AG04449 (cell line): ENCODE data around the gene DOCK4.
A peak's percentile ranks its signal among the peaks of the same experiment; 100 is the strongest.

Source experiments
- CTCF ChIA-PET: fragments of 350-600 bp; formaldehyde crosslinking; extraction: SDS; loops from one replicate; lab custom pipeline; 2021; ENCODE audit warnings: antibody characterized with exemption; lab: Yijun Ruan, JAX
- POLR2A ChIA-PET: fragments of 400-600, 350-600 bp; formaldehyde crosslinking; extraction: SDS; loops from one replicate; lab custom pipeline; 2020; ENCODE audit warnings: antibody characterized with exemption, inconsistent platforms; lab: Yijun Ruan, JAX
- DNase-seq: peaks from one replicate; pipeline ENCODE4 v3.0.0-alpha.2; 2010; ENCODE audit warnings: low read depth, low spot score
- H3K4me3 ChIP-seq: 2 replicates; pipeline ENCODE4 v1.5.1; 2011; ENCODE audit warnings: low read depth, mild to moderate bottlenecking, control low read depth, low read length
- CTCF ChIP-seq: IDR thresholded peaks from one replicate; pipeline ENCODE4 v1.5.1; 2011; ENCODE audit warnings: mild to moderate bottlenecking, moderate library complexity, low read length, control low read depth, inconsistent platforms; ENCODE audit not compliant: insufficient read depth; ENCODE audit errors: missing control alignments

DOCK4 gene

GRCh38 chr7:111730476-111731300, 475.5 kb downstream of the DOCK4 start:
- no peak for DNase-seq
- peak; percentile 30 for TF ChIP-seq CTCF
- CTCF ChIA-PET = interaction anchor here (0.7 to 5.1 kb wide), 9 partner anchors 10 to 1886 kb away, joined by 3 to 32 read pairs (median 4); no protein-coding TSS in a partner anchor
- H3K4me3 ChIP-seq = no peak overlapping the region
- POLR2A ChIA-PET = no interaction called here

DNA sequence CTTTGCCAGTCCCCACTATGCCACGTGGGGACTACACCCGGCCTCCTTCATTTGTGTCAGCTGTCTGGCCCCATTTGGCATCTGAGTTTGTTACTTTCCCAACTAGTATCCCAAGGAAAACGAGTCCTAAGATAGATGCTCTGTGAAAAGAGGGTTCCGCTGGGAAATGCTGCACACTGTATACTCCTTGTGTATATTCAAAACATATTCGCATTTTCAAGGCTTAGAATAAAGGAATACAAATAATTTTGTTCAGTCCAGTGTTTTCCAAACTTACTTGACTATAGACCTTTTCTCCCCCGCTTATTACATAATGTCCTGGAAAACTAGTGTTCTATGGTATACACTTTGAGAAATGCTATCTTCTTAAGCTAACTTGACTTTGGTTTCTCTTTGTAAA, 476.1 kb downstream of the DOCK4 start:
- ChIA-PET CTCF (interaction anchor here (0.7 to 5.1 kb wide), 9 partner anchors 10 to 1886 kb away, joined by 3 to 32 read pairs (median 4); no protein-coding TSS in a partner anchor), POLR2A (no interaction called here)
- DNase-seq = no peak
- no peak for TF ChIP-seq CTCF
- H3K4me3 ChIP-seq = no peak overlapping the region

- ChIA-PET POLR2A (no interaction called here), CTCF (interaction anchor here (1.1 to 5.1 kb wide), 5 partner anchors 9 to 643 kb away, joined by 4 to 32 read pairs (median 6); no protein-coding TSS in a partner anchor)
- TF ChIP-seq CTCF = no peak
- H3K4me3 ChIP-seq = no peak overlapping the region
- DNase-seq = no peak
Observed at GRCh38 chr7:111729483-111729882, 476.7 kb downstream of the DOCK4 start.

DNA sequence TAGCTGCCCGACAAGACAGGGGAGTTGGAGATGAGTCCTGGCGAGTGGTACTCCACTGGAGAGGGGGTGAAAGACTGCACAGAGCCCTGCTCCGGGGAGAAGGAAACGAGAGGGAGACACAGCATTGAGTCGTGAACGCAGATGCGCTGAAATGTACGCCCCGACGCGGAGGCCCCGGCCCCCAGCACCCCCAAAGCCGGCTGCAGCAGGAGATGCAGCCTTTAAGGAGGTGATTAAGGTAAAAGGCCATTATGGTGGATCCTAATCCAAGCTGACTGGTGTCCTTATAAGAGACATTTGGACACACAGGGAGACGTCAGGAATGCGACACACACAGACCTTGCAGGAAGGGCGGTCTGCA, 477.6 kb downstream of the DOCK4 start:
- ChIA-PET POLR2A (no interaction called here), CTCF (interaction anchor here (2.7 kb wide), 1 partner anchor 8 kb away, joined by 18 read pairs; no protein-coding TSS in a partner anchor)

DNA sequence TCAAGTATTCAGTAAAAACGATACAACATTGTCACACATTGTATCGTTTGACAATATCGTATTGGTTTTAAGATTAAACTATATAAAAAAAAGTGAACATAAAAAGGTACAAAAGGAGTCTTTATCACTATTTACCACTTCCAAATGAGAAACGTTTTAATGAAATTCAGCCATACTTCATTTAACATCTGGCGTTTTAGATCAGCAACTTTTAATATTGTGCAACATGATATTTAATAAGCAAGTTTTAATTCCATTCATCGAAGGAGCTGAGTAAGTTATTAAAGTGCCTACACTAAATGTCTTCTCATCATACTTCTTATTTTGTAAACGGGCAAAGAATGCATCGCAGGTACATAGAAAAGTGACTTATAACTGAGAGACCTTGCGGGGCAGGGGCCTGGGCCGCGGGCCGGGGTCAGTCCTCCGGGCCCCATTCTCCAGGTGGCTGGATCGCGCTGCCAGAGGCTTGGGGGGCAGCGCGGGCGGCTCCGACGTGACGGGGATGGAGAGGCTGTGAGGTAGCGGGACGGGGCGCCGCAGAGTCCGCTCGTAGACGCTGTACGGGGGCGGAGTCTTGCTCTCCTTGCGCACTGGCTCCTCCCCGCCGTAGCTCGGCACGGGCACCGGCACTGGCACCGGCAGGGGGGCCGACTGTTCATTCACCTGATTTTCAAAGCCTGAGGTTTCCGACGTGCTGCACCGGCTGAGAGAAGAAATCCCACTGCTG, 478.1 kb downstream of the DOCK4 start:
- ChIA-PET CTCF (interaction anchor here (1.4 to 2.7 kb wide), 3 partner anchors 8 to 26 kb away, joined by 4 to 18 read pairs (median 7); no protein-coding TSS in a partner anchor), POLR2A (no interaction called here)
- DNase-seq = no peak
- H3K4me3 ChIP-seq = no peak overlapping the region
- no peak for TF ChIP-seq CTCF

More for the DNA sequence above, 477.6 kb downstream of the DOCK4 start:
- TF ChIP-seq CTCF = no peak
- no peak overlapping the region for H3K4me3 ChIP-seq
- no peak for DNase-seq

DNA sequence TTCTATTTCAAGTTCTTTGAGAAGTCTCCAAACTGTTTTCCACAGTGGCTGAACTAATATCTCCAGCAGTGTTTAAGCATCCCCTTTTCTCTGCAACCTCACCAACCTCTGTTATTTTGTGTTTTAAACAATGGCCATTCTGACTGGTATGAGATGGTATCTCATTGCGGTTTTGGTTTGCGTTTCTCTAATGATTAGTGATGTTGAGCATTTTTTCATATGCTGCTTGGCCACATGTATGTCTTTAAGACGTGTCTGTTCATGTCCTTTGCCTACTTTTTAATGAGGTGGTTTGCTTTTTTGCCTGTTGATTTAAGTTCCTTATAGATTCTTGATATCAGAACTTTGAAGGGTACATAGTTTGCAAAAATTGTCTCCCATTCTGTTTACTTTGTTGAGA, 487.3 kb downstream of the DOCK4 start:
- ChIA-PET CTCF (interaction anchor here (2.7 kb wide), 1 partner anchor 12 kb away, joined by 8 read pairs; no protein-coding TSS in a partner anchor), POLR2A (no interaction called here)
- TF ChIP-seq CTCF = no peak
- no peak for DNase-seq
- no peak overlapping the region for H3K4me3 ChIP-seq
